Vagina (tissue), 2 donors: ENCODE measurements around the gene NBL1.
"Not testable (repeated sequence)": the region's sequence is repeated elsewhere in the genome, so short reads cannot be mapped to it uniquely, and the experiment has no call there.

Experiments used
- CTCF ChIP-seq, 3 experiments: fragments of 450-650 bp in 2 of 3; fragments of 200-600 bp in 1 of 3; sonication (generic) in 1 of 3; IDR thresholded peaks; one replicate each; pipeline ENCODE4 v1.5.1; 2017 to 2019; ENCODE audit warnings: antibody characterized with exemption in 3 of 3, mild to moderate bottlenecking in 2 of 3, moderate library complexity in 2 of 3
- POLR2A ChIP-seq, 2 donors: fragments of 450-650 bp; IDR thresholded peaks; one replicate each; pipeline ENCODE4 v1.6.1; 2017; ENCODE audit warnings: antibody characterized with exemption in 2 of 2, mild to moderate bottlenecking in 2 of 2, moderate library complexity in 2 of 2
- POLR2AphosphoS5 ChIP-seq, 2 donors: sonication (generic); formaldehyde crosslinking; IDR thresholded peaks; one replicate each; pipeline ENCODE4 v1.9.0; 2017; ENCODE audit warnings: antibody characterized with exemption in 2 of 2, mild to moderate bottlenecking in 2 of 2, low read depth in 1 of 2; ENCODE audit not compliant: insufficient read depth in 1 of 2

GRCh38 chr1:19636749-19637148, 7.4 kb upstream of the NBL1 start:
- TF ChIP-seq POLR2AphosphoS5 (IDR thresholded peaks at IDR 0.05; ENCODE audit: insufficient read depth in 1 of 2, low read depth in 1 of 2); POLR2A (IDR thresholded peaks at IDR 0.05); CTCF (IDR thresholded peaks at IDR 0.05): not testable (repeated sequence)
